ENCODE results near the gene HNRNPUL2. TPM values are rescaled to one million over a fixed set of nuclear protein-coding genes. Genes with fewer than 3 reads are reported as not detected.
"Not testable (repeated sequence)": the region's sequence is repeated elsewhere in the genome, so short reads cannot be mapped to it uniquely, and the experiment has no call there.

The HNRNPUL2 gene
- total RNA-seq, 1 donor from 2014 or later: 43.6 TPM

- peak; percentile 33 for DNase-seq (ENCODE audit: low spot score)
- Mint-ChIP-seq H3K9me3 (ENCODE audit: unreplicated experiment) (no peaks in the 10 kb centered on the region), H3K4me3 (ENCODE audit: unreplicated experiment) (peak overlapping the region; percentile 91), H3K4me1 (ENCODE audit: unreplicated experiment) (peaks cover 9% of the 10 kb centered on the region), H3K27me3 (ENCODE audit: unreplicated experiment) (peaks cover 6% of the 10 kb centered on the region), H3K36me3 (ENCODE audit: low read depth, unreplicated experiment) (peaks cover 15% of the 10 kb centered on the region), H3K27ac (ENCODE audit: unreplicated experiment) (peak overlapping the region; percentile 82)
- TF ChIP-seq CTCF (IDR thresholded peaks at IDR 0.05; ENCODE audit: unreplicated experiment): no peak
Observed at GRCh38 chr11:62770778-62771143, 43.5 kb upstream of the HNRNPUL2 start.

- H3K27ac Mint-ChIP-seq (ENCODE audit: unreplicated experiment): peak overlapping the region; percentile 30
- DNase-seq (ENCODE audit: low spot score): not testable (repeated sequence)
- peaks cover 11% of the 10 kb centered on the region for H3K36me3 Mint-ChIP-seq (ENCODE audit: low read depth, unreplicated experiment)
Observed at GRCh38 chr11:62760867-62761227, 33.6 kb upstream of the HNRNPUL2 start.

GRCh38 chr11:62757846-62758788 is 30.9 kb upstream of the HNRNPUL2 start:
- peaks cover 16% of the 10 kb centered on the region for H3K27me3 Mint-ChIP-seq (ENCODE audit: unreplicated experiment)
- no peak overlapping the region for H3K4me3 Mint-ChIP-seq (ENCODE audit: unreplicated experiment)
- peaks cover 4% of the 10 kb centered on the region for H3K36me3 Mint-ChIP-seq (ENCODE audit: low read depth, unreplicated experiment)
- TF ChIP-seq CTCF (IDR thresholded peaks at IDR 0.05; ENCODE audit: unreplicated experiment): no peak
- peaks cover 26% of the 10 kb centered on the region for H3K4me1 Mint-ChIP-seq (ENCODE audit: unreplicated experiment)
- no peaks in the 10 kb centered on the region for H3K9me3 Mint-ChIP-seq (ENCODE audit: unreplicated experiment)
- DNase-seq (ENCODE audit: low spot score): no peak
- H3K27ac Mint-ChIP-seq (ENCODE audit: unreplicated experiment): peak overlapping the region; percentile 67

More at GRCh38 chr11:62760867-62761227, 33.6 kb upstream of the HNRNPUL2 start:
- Mint-ChIP-seq H3K4me3 (ENCODE audit: unreplicated experiment) (peak overlapping the region; percentile 84), H3K4me1 (ENCODE audit: unreplicated experiment) (peaks cover 19% of the 10 kb centered on the region)
- H3K9me3 Mint-ChIP-seq (ENCODE audit: unreplicated experiment); H3K27me3 Mint-ChIP-seq (ENCODE audit: unreplicated experiment): not testable (repeated sequence)

GRCh38 chr11:62755086-62755615 is 27.9 kb upstream of the HNRNPUL2 start:
- DNase-seq (ENCODE audit: low spot score): no peak
- TF ChIP-seq CTCF (IDR thresholded peaks at IDR 0.05; ENCODE audit: unreplicated experiment): no peak
- H3K4me3 Mint-ChIP-seq (ENCODE audit: unreplicated experiment): peak overlapping the region; percentile 53
- H3K27me3 Mint-ChIP-seq (ENCODE audit: unreplicated experiment): peaks cover 9% of the 10 kb centered on the region
- H3K36me3 Mint-ChIP-seq (ENCODE audit: low read depth, unreplicated experiment): no peaks in the 10 kb centered on the region
- H3K9me3 Mint-ChIP-seq (ENCODE audit: unreplicated experiment): no peaks in the 10 kb centered on the region
- peak overlapping the region; percentile 52 for H3K27ac Mint-ChIP-seq (ENCODE audit: unreplicated experiment)
- H3K4me1 Mint-ChIP-seq (ENCODE audit: unreplicated experiment): peaks cover 12% of the 10 kb centered on the region

GRCh38 chr11:62753736-62754603 is 26.7 kb upstream of the HNRNPUL2 start, which contains the start of gene ZBTB3:
Gene ZBTB3 (minus strand): TSS chr11:62754160. CDS start chr11:62753664, 496 bp downstream.
- Mint-ChIP-seq H3K9me3 (ENCODE audit: unreplicated experiment) (no peaks in the 10 kb centered on the region), H3K27ac (ENCODE audit: unreplicated experiment) (peak within 1 kb of the TSS; percentile 92), H3K36me3 (ENCODE audit: low read depth, unreplicated experiment) (peaks cover 2% of the 10 kb centered on the region), H3K27me3 (ENCODE audit: unreplicated experiment) (peaks cover 9% of the 10 kb centered on the region), H3K4me3 (ENCODE audit: unreplicated experiment) (peak within 1 kb of the TSS; percentile 97), H3K4me1 (ENCODE audit: unreplicated experiment) (peaks cover 12% of the 10 kb centered on the region)
- peak; percentile 90 for DNase-seq (ENCODE audit: low spot score)
- no peak for TF ChIP-seq CTCF (IDR thresholded peaks at IDR 0.05; ENCODE audit: unreplicated experiment)

Measured in endothelial cell (in vitro differentiated cells).